GM21576 (cell line): ENCODE data around the gene ASCC2.
"Not testable (repeated sequence)": the region's sequence is repeated elsewhere in the genome, so short reads cannot be mapped to it uniquely, and the experiment has no call there.

Source experiments
- ATAC-seq: cut with Tn5 transposase; IDR thresholded peaks from one replicate; pipeline ENCODE4 v1.9.1; 2021; ENCODE audit warnings: mild to moderate bottlenecking, moderate library complexity; ENCODE audit not compliant: unreplicated experiment

ASCC2 gene

DNA sequence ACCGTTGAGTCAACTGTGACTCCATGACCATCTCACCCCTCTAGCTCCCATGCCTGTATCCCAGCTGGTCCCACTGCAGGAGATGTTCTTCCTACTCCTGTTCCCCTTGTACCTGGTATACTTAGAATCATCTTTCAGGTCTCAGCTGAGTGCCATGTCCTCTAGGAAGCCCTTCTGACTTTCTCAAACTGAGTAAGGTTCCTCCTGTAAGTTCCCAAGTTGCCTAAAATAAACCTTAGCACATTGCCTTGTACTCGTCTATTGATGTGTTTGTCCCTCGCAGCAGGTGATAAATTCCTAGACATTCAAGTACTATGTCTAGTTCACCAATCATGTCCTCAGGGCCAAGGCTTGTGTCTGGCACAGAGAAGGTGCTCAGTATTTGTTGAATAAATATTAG, 18.4 kb upstream of the ASCC2 start:
- ATAC-seq: no peak

DNA sequence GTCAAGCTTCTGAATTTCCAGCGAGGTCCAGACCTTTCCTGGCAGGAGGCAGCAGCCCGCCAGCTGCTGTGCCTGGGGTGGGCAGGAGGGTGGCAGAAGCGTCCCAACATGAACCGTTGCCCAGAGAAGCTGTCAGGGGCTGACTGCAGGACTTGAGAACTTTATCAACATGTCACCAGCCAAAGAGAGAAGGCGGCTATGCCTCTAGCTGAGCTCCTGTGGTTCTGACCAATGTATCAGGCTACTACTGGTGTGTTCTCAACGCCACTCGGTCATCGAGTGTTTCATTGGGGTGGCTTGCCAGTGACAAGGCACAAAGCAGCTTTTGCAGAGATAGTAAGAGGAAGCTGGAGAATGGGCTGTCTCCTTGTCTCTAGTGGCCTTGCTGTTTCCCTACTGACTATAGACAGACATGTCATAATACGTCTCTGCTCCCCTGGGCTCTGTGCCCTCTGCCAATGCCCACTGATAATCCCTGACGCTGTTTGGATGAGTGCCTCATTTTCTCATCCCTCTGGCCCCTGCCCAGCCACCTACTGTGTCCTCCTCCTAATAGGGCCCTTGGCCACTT, 17.6 kb upstream of the ASCC2 start:
- no peak for ATAC-seq

DNA sequence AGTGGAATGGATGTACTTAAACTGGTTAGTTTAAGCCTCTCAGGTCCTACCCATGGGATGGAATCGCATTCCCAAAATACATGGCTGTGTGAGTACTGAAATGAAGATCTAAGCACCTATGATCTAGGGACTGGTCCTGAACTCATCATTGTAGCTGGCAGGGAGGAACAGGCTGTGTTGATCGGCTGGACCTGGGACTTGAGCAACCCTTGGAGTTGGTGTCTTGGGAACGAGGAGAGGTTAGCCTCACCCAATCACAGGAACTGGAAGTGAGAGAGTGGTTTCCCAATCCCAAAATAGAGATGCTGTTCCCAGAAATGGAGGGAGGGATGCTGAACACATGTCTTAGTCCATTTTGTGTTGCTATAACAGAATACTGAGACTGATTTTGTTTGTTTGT, 16.4 kb upstream of the ASCC2 start:
- no peak for ATAC-seq

DNA sequence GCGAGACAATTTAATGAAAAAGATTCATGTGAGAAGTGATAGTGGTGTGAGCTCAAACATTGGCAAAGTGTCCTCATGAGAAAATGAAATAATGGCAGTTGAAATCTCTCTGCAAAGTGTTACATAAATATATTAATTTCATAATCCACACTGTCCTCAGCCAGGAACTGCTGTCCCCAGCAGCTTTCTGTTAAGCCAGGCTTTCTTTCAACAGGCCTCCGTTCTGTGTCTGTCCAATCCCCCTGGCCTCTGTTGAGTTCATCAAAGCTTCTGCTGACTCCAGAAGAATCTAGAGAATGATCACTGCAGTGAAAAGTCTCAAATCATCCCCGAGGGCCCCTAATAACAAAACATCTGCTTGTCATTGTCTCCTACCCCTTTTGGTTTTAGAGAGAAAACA, 10.0 kb upstream of the ASCC2 start:
- no peak for ATAC-seq

DNA sequence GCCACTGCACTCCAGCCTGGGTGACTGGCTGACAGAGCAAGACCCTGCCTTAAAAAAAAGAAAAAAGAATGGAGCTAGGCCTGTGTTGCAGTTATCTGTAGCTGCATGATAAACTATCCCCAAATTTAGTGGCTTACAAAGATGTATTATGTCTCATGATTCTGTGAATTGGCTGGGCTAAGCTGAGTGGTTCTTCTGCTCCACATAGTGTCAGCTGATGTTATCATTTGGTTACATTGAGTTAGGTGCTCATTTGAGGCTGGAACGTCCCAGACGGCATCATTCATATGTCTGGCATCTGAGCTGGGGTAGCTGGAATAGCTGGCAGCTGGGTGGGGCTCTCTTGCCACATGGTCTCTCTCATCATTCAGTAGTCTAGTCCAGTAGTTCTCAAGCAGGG, 8.2 kb upstream of the ASCC2 start:
- ATAC-seq: no peak

DNA sequence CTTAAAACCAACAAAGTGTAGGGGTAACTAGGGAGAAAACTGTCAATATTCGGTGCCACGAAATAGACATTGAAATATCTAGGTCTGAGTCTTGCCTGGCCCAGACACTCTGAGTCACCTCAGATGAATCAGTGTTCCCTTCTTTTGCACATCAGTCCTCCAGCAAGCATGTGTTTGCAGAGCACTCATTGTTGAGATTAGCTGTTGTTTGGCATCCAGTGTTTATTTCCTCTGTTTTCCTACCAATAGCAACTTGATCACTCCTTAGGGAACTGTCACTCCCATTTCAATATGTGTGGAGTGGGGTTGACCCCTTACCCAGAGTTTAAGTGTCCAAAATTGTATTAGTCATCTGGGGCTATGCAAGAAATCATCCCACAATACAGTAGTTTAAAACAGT, 4.7 kb upstream of the ASCC2 start:
- ATAC-seq: no peak

DNA sequence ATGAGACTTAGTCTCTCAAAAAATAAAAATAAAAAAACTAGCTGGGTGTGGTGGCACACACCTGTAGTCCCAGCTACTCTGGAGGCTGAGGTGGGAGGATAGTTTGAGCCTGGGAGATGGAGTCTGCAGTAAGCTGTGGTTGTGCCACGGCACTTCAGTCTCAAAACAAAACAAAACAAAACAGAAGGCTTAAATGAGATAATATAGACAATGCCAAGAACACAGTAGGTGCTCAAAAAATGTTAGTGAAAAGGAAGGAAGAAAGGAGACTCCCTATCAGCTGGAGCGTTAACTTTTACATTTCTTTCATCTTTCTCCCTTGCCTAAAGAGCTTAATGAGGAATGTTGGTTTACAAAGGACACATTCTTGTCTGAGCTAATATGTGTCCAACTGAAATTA, 4.1 kb upstream of the ASCC2 start:
- no peak for ATAC-seq

DNA sequence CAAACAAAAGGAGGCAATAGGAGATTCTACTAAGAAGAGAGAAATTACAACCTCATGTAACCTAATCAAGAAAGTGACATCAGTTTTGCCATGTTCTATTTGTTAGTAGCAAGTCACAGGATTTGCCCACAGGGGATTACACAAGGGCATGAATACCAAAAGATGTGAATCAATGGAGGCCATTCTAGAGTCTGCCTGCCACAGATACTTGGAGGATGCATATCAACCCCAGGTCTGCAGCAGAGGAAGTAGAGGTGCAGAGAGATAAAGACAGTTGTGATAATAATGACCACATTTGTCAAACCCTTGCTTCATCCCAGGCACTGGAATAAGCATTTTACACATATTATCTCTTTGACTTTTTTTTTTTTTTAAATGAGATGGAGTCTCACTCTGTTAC, 2.4 kb upstream of the ASCC2 start:
- no peak for ATAC-seq

DNA sequence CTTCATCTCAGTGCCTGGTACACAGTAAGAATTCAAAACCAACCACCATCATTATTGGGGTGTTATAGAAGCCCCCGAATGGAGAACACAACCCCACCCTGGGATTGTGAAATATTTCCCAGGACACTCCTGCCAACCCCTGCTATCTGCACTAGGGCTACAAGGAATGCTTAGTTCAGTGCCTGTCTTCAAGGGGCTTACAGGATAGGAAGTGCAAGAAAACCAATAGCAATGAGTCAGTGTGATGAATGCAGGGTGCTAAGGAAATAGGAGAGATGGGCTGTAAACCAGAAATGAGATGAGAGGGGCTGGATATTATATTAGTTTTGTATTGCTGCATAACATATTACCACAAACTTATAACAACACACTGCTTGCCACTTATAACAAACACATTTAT, 965 bp upstream of the ASCC2 start:
- no peak for ATAC-seq

DNA sequence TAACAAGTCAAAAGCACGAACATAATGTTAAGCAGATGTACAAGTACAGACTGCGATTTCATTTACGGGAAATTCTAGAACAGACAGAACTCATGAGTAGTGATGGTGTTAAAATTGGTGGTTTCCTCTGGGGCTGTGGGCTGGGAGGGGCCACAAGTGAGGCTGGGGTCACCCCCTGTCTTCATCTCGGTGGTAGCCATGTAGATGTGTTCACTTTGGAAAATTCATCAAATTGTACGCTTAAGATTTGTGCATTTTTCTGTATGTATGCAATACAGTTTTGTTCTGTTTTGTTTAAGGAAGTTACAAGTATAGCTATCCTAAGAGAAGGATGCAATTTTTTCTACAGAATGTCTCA, 504 bp upstream of the ASCC2 start:
- no peak for ATAC-seq

DNA sequence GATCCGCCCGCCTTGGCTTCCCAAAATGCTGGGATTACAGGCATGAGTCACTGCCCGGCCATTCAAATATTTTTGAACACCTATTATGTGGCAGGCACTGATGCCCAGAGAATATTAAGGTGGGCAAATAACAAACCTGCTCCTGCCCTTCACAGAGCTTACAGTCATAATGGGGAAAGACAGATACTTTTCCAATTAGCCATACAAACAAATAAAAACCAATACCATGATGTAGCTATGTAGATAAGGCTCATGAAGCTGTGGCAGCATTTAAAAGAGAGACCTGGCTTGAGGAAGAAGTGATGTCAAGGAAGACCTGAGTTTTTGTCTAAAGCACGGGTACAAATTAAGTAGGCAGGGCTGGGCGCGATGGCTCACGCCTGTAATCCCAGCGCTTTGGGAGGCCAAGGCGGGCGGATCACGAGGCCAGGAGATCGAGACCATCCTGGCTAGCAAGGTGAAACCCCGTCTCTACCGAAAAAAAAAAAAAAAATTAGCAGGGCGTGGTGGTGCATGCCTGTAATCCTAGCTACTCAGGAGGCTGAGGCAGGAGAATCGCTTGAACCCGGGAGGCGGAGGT, 1.2 kb downstream of the ASCC2 start:
- ATAC-seq: not testable (repeated sequence)

DNA sequence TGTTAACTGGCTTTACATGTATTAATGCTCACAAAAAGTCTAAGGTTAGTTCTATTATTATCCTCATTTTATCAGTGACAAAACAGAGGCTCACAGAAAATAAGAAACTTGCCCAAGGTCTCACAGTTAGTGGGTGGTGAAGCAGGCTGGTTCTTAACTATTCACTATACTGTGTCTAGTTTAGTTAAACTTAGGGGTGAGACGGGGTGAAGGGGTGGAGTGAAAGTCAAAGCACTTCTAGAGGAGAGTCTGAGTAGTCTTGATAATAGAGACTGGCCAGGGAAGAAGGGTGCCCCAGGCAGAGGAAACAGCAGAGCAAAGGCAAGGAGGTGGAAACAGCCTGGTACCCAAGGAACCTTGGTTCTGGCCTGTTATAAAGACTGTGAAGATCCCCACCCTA, 4.0 kb downstream of the ASCC2 start:
- ATAC-seq: no peak

DNA sequence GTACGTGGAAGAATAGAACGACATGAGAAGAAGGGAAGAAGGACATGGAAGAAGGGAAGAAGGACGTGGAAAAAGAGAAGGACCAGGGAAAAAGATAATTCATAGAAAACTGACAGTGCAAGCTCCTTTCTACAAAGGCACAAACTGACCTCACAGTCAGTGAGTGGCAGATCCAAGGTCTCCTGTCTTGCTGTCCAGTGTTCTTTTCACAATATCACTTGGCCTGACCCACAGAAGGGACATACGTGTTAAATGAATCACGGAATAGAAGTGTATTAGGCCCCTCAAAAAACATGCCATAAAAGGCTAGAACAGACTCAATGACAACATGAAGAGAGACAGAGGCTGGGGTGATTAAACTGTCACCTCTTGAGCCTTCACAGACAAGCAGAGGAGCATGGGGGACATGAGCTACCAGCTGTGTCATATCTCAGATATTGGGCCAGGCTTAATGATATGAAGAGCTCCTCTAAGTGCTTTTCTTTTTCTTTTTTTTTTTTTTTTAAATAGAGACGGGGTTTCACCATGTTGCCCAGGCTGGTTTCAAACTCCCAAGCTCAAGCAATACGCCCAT, 4.6 kb downstream of the ASCC2 start:
- no peak for ATAC-seq

DNA sequence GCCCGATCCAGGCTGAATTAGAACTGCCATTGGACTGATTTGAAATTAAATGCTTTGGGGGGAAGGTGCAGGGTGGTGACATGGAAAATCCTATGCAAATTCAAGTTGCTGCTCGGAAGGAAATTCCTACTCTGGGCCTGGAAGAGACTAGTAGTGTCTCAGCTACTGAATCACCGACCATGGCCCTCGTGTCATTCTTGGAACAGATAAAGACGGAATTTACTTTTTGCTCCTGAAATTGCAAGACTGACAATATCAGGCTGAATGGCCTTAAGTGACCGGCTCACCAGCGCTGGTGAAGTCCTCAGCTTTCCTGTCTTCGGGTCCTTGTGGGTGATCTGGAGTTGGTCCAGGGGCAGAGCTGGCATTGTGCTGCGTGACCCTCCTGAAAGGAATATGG, 6.1 kb downstream of the ASCC2 start:
- no peak for ATAC-seq

DNA sequence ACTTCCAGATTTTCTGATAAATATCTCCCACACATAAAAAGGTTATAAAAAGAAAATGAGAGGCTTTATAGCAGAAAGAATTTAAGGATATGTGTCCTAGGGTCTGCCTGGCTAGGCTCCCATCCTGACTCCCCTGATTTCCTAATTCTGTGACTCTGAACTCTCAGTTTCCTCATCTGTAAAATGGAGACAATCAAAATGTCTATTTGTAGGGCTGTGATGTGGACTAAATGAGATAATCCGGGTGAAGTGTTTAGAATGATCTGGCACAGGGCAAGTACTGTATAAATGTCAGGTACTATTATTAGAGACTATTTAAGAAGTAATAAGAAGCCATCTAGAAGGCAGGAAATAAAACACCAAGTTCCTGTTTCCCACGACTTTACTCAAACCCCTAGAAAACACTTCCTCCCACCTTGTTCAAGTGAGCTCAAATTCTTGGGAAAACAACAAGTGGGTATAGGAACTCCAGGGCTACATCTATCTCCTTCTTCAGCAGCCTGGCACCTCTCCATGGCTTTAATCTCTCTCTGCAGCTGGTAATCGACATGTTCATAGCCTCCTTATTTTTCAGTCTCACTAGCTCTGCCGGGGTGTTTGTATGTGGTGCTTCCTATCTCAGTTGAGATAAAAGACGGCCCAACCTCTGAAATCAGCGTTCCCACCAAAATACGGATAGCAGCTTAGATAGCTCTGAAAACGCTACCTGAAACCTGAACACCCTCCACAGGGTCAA, 6.7 kb downstream of the ASCC2 start:
- no peak for ATAC-seq

DNA sequence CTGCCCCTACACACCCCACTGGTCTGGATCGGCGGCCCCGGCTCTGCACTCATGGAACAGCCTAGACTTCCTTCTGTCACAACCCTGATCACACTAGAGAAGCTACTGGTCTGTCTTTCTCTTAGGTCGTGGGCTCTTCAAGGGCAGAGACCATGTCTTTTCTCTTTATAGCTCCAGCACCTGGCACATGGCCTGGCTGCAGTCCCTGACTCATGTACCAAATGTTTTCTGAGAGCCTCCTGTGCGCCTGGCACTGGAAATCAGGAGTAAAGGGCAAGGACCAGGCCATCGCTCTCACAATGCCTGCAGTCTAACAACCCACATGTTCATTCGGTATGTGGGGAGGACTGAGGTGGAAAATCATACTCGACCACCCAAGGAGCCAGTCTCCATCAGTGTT, 7.5 kb downstream of the ASCC2 start:
- no peak for ATAC-seq

DNA sequence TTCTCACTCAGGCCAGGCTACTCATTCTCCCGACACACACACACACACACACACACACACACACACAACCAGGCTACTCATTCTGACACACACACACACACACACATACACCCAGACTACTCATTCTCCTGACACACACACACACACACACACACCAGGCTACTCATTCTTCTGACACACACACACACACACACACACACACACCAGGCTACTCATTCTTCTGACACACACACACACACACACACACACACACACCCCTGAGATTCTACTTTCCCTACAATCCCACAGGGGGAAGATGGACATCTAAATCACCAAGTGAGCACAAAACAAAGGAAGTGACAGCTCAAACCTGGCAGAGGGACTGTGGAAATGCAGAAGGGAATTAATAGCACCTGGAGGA, 10.3 kb downstream of the ASCC2 start:
- not testable (repeated sequence) for ATAC-seq

DNA sequence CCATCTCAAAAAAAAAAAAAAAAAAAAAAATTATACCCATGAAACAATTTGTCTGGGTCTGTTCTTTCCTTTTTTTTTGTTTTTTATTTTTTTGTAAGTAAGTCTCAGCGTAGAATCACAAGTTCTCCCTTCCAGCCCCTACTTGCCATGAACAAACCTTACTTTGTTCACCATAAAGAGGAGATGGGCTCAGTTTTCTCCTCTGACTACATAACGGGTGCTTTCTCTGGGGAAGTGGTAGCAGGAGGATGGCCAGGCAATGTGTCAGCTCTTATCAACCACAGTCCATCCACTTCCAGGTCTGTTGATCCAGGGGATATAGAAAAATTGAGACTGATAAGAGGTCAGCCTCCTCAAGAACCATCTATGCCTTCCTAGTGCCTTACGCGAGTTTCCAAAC, 11.0 kb downstream of the ASCC2 start:
- no peak for ATAC-seq

DNA sequence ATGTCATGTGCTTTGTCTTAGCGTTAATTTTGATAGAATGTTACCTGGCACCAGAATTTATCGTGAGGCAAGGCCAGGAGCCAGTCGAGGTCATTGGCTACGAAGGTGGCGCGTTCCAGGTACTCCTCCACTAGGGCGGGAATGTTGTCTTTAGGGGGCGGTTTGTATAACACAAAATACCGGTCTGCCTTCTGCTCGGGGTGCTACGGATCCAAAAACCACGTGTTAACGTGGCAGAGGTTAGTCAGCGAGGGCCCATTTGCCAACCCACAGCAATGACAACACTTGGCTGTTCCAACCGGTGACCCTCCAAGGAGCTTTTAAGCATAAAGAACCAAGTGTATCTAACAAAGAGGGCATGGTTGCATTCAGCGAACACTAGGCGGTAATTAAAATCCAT, 12.5 kb downstream of the ASCC2 start:
- no peak for ATAC-seq

DNA sequence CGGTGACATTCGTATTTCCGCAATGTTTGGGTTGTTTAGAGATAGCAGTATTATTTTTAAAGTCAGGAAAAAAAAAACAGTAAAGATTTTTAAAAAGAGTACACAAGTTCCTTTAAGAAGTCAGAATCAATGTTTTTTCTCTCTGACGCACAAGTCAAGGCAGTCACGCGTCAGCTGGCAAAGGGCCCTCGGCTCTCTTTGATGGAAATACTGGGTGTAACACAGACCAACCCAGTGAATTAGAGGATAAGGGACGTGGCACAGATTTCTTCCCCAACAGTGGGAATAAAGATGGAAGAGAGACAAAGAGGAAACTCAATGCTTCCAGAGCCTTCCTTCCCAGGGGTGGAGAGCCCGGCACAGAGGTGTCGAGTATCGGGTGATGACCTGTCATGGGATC, 13.4 kb downstream of the ASCC2 start:
- ATAC-seq: no peak

DNA sequence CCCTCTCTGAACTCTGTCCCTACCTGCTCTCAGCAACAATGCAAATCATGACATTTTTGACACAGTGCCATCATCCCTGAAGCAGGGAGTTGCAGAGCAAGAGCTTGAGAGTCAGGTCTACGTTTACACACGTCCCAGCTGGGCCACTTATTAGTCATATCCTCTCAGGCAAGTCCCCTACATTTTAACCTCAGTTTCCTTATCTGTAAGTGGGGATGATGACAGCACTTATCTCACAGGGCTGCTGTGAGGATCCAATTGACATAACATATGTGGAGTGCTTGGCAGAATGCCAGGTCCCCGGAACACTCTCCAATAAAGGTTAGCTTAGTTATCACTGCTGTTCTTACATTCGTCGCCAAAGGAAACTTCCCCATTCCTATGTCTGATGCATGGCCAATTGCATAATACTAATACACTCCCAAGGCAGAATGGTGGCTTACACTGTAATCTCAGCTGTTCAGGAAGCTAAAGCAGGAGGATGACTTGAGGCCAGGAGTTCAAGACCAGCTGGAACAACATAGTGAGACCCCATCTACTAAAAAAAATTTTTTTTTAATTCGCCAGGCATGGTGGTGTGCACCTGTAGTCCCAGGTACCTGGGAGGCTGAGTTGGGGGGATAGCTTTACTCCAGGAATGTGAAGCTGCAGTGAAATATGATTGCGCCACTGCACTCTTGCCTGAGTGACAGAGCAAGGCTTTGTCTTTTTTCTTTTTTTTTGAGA, 16.6 kb downstream of the ASCC2 start:
- peak; percentile 79 for ATAC-seq

DNA sequence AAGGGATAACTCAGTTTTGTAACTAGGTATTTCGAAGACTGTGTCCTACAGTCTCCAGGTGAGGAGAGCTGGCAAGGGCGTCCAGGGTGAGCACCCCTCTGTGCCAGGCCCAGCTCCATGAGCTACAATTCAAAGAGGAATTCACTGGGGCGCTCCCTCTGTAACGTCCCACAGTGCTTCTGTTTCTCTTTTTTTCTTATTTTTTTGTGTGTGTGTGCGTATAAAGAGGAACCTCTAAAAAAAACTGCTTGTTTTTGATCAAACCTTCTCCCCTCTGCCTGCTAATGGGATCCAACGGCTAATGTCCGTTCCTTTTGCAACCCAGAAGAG, 17.1 kb downstream of the ASCC2 start:
- no peak for ATAC-seq
